ENCODE data around the gene MROH8.

- TF ChIP-seq CTCF (conservative IDR thresholded peaks at IDR 0.05 in 1 of 2, IDR thresholded peaks at IDR 0.05 in 1 of 2; ENCODE audit: extremely low read depth in 1 of 2, insufficient read depth in 1 of 2, low read depth in 1 of 2, low read length in 2 of 2), result no peak
- no peak for TF ChIP-seq EZH2 (IDR thresholded peaks at IDR 0.05; ENCODE audit: borderline replicate concordance, low read length)
These were observed 106.8 kb downstream of the MROH8 start for GRCh38 chr20:37072293-37073196.

Data from mammary epithelial cell (primary cell).